Endothelial cell of umbilical vein (primary cell): ENCODE data around the gene LARGE1. TPM values are rescaled to one million over a fixed set of nuclear protein-coding genes. Genes with fewer than 3 reads are reported as not detected.

Source experiments
- BruUV-seq: library from RNA; stranded (reverse); fragments of 400-500 nt; replicated peaks from 2 replicates; lab custom pipeline; 2021; lab: Mats Ljungman, UMichigan
- CTCF ChIA-PET: fragments of 300-600, 350-600 bp; sonication (Branson Sonifier 250); formaldehyde crosslinking; loops from one replicate; lab custom pipeline; 2021; ENCODE audit warnings: antibody characterized with exemption, inconsistent platforms; lab: Charles Lee
- POLR2A ChIA-PET: fragments of 300-600, 350-600 bp; sonication (Branson Sonifier 250); formaldehyde crosslinking; loops from one replicate; lab custom pipeline; 2021; ENCODE audit warnings: antibody characterized with exemption, inconsistent platforms; lab: Charles Lee
- DNase-seq: peaks from one replicate; pipeline ENCODE4 v3.0.0-alpha.2; 2011; ENCODE audit warnings: low read depth, low spot score
- FAIRE-seq: peaks from 2 replicates; lab custom pipeline; 2011; peaks lifted over from hg19 to GRCh38; lab: Jason Lieb, UNC
- H2AFZ ChIP-seq: 2 replicates; pipeline ENCODE4 v1.6.0; 2012; ENCODE audit warnings: low read depth, low read length, control low read depth, inconsistent platforms
- H3K27ac ChIP-seq: 2 replicates; pipeline ENCODE4 v1.5.1; 2011; ENCODE audit warnings: low read depth, mild to moderate bottlenecking, control low read depth, low read length, moderate library complexity; ENCODE audit not compliant: insufficient read depth
- H3K27me3 ChIP-seq, 2 experiments: 2 replicates each; pipeline versions ENCODE4 v1.6.0 to v1.6.1; 2011; ENCODE audit warnings: low read length in 2 of 2, mixed read lengths in 1 of 2; ENCODE audit not compliant: control insufficient read depth in 2 of 2, insufficient read depth in 2 of 2
- H3K36me3 ChIP-seq, 2 experiments: 2 replicates in 1 of 2; 3 replicates in 1 of 2; pipeline ENCODE4 v1.5.1; 2011; ENCODE audit warnings: low read length in 2 of 2, mild to moderate bottlenecking in 1 of 2, moderate library complexity in 1 of 2; ENCODE audit not compliant: control insufficient read depth in 2 of 2, insufficient read depth in 2 of 2; ENCODE audit errors: extremely low read depth in 1 of 2
- H3K4me1 ChIP-seq: 3 replicates; pipeline ENCODE4 v1.5.1; 2011; ENCODE audit warnings: mild to moderate bottlenecking, low read length; ENCODE audit not compliant: control insufficient read depth, insufficient read depth; ENCODE audit errors: extremely low read depth
- H3K4me2 ChIP-seq: 2 replicates; pipeline ENCODE4 v1.6.1; 2011; ENCODE audit warnings: low read length, control low read depth, mixed read lengths; ENCODE audit not compliant: insufficient read depth
- H3K4me3 ChIP-seq, 3 experiments: fragments of 200-600 bp in 1 of 3; sonication (generic), shearing (Covaris generic) in 1 of 3; replicated peaks in 1 of 3; 2 replicates each; pipeline ENCODE4 v1.5.1; 2011 to 2016; ENCODE audit warnings: control low read depth in 3 of 3, low read length in 3 of 3, mild to moderate bottlenecking in 2 of 3, inconsistent platforms in 1 of 3, low read depth in 1 of 3, moderate library complexity in 1 of 3; ENCODE audit not compliant: insufficient read depth in 1 of 3
- H3K79me2 ChIP-seq: 2 replicates; pipeline ENCODE4 v1.6.0; 2012; ENCODE audit warnings: low read length, inconsistent platforms; ENCODE audit not compliant: control insufficient read depth, insufficient read depth
- H3K9ac ChIP-seq: replicated peaks from 2 replicates; pipeline ENCODE3; 2011; ENCODE audit warnings: low read length, control low read depth; ENCODE audit not compliant: insufficient read depth; ENCODE audit errors: extremely low read depth
- H3K9me1 ChIP-seq: replicated peaks from 3 replicates; pipeline ENCODE4 v1.6.0; 2011; ENCODE audit warnings: mild to moderate bottlenecking, low read length; ENCODE audit not compliant: control insufficient read depth, insufficient read depth; ENCODE audit errors: extremely low read depth
- H3K9me3 ChIP-seq: replicated peaks from 2 replicates; pipeline ENCODE4 v1.5.1; 2012; ENCODE audit warnings: low read length, inconsistent platforms; ENCODE audit not compliant: control insufficient read depth, insufficient read depth
- H4K20me1 ChIP-seq: replicated peaks from 2 replicates; pipeline ENCODE3; 2011; ENCODE audit warnings: mild to moderate bottlenecking, low read length; ENCODE audit not compliant: control insufficient read depth, insufficient read depth; ENCODE audit errors: extremely low read depth
- EZH2 ChIP-seq: IDR thresholded peaks from 2 replicates; pipeline ENCODE4 v1.6.1; 2012; ENCODE audit warnings: borderline replicate concordance, low read depth, mild to moderate bottlenecking, moderate library complexity, low read length, inconsistent platforms; ENCODE audit not compliant: severe bottlenecking
- FOS ChIP-seq: IDR thresholded peaks from 2 replicates; pipeline ENCODE4 v1.6.1; 2011; ENCODE audit warnings: mild to moderate bottlenecking, low read length, moderate library complexity, borderline replicate concordance; ENCODE audit not compliant: insufficient read depth
- JUN ChIP-seq: IDR thresholded peaks from 2 replicates; pipeline ENCODE4 v1.6.1; 2011; ENCODE audit warnings: borderline replicate concordance, low read depth; ENCODE audit not compliant: insufficient read length, insufficient read depth
- MAX ChIP-seq: IDR thresholded peaks from 2 replicates; pipeline ENCODE4 v1.6.1; 2011; ENCODE audit not compliant: insufficient read depth, insufficient read length
- MYC ChIP-seq: IDR thresholded peaks from one replicate; pipeline ENCODE4 v1.6.1; 2011; ENCODE audit warnings: mild to moderate bottlenecking, low read depth, low read length
- POLR2A ChIP-seq: IDR thresholded peaks from 2 replicates; pipeline ENCODE4 v1.6.1; 2012; ENCODE audit warnings: low read depth, mild to moderate bottlenecking, control low read depth, low read length
- dilution Hi-C: fragments of 300-500 bp; cut with MboI; formaldehyde crosslinking; loops from one replicate; pipeline ENCODE4 v1.15.0; 2019; ENCODE audit warnings: low sequenced_read_pairs; ENCODE audit not compliant: extremely low pct_ligation_motif_present
- intact Hi-C: fragments of 100-400 bp; cut with micrococcal nuclease; formaldehyde crosslinking; loops from one replicate; pipeline ENCODE4 v1.10.0; 2022
- polyA plus RNA-seq, 4 experiments: library from polyadenylated mRNA; depleted of rRNA in 3 of 4; stranded (reverse) in 3 of 4; unstranded in 1 of 4; fragments of >200 nt; gene quantifications; 2 replicates each; pipeline versions ENCODE4 v1.2.1 to v1.2.3, GENCODE V29; 2011 to 2012; ENCODE audit warnings: missing spikeins in 1 of 4
- total RNA-seq: library from RNA; stranded (reverse); gene quantifications from 2 replicates; pipeline ENCODE4 v1.2.3, GENCODE V29; 2021

The LARGE1 gene
- total and polyA plus RNA-seq, 2 donors (not counting 3 experiments of a cell fraction or from before 2014, with no cell fraction given), result 0.95 to 4.4 TPM

GRCh38 chr22:33811208-33811607 lies 109.1 kb downstream of the LARGE1 start:
- no peak overlapping the region for H3K4me2 ChIP-seq
- ChIA-PET CTCF (no interaction called here), POLR2A (no interaction called here)
- DNase-seq, result no peak
- no TSS peak for BruUV-seq
- no peaks in the 10 kb centered on the region for H4K20me1 ChIP-seq
- no peak overlapping the region for H3K27ac ChIP-seq
- no peaks in the 10 kb centered on the region for H3K4me1 ChIP-seq
- no peak for TF ChIP-seq MYC
- no peak for TF ChIP-seq JUN
- no peak for TF ChIP-seq FOS
- no peak for TF ChIP-seq EZH2
- no peak for TF ChIP-seq MAX
- TF ChIP-seq POLR2A, result no peak
- H3K9me3 ChIP-seq, result peaks cover 9% of the 10 kb centered on the region
- H3K9ac ChIP-seq, result no peak overlapping the region
- H3K79me2 ChIP-seq, result no peaks in the 10 kb centered on the region
- dilution Hi-C loops (no loop called here), intact Hi-C loops (no loop called here)
- no peaks in the 10 kb centered on the region for H3K27me3 ChIP-seq
- H2AFZ ChIP-seq, result no peak overlapping the region
- no peaks in the 10 kb centered on the region for H3K36me3 ChIP-seq
- no peak for FAIRE-seq
- H3K9me1 ChIP-seq, result no peaks in the 10 kb centered on the region
- H3K4me3 ChIP-seq, result no peak overlapping the region

- FAIRE-seq (no peak), DNase-seq (no peak)
- no peaks in the 10 kb centered on the region for H3K36me3 ChIP-seq
- ChIA-PET CTCF (no interaction called here), POLR2A (no interaction called here)
- H3K4me1 ChIP-seq, result no peaks in the 10 kb centered on the region
- H4K20me1 ChIP-seq, result no peaks in the 10 kb centered on the region
- no peaks in the 10 kb centered on the region for H3K79me2 ChIP-seq
- H3K9me3 ChIP-seq, result peaks cover 5% of the 10 kb centered on the region
- H3K4me3 ChIP-seq, result no peak overlapping the region
- H3K9ac ChIP-seq, result no peak overlapping the region
- dilution Hi-C loops, result no loop called here
- no peak overlapping the region for H3K27ac ChIP-seq
- no peak overlapping the region for H2AFZ ChIP-seq
- no peaks in the 10 kb centered on the region for H3K27me3 ChIP-seq
- H3K4me2 ChIP-seq, result no peak overlapping the region
- TF ChIP-seq JUN (no peak), FOS (no peak)
- no peaks in the 10 kb centered on the region for H3K9me1 ChIP-seq
- intact Hi-C loops, result no loop called here
- no TSS peak for BruUV-seq
Observed at GRCh38 chr22:33807470-33807869, 112.8 kb downstream of the LARGE1 start.
